ENCODE measurements around the gene SLC6A13.

DNA sequence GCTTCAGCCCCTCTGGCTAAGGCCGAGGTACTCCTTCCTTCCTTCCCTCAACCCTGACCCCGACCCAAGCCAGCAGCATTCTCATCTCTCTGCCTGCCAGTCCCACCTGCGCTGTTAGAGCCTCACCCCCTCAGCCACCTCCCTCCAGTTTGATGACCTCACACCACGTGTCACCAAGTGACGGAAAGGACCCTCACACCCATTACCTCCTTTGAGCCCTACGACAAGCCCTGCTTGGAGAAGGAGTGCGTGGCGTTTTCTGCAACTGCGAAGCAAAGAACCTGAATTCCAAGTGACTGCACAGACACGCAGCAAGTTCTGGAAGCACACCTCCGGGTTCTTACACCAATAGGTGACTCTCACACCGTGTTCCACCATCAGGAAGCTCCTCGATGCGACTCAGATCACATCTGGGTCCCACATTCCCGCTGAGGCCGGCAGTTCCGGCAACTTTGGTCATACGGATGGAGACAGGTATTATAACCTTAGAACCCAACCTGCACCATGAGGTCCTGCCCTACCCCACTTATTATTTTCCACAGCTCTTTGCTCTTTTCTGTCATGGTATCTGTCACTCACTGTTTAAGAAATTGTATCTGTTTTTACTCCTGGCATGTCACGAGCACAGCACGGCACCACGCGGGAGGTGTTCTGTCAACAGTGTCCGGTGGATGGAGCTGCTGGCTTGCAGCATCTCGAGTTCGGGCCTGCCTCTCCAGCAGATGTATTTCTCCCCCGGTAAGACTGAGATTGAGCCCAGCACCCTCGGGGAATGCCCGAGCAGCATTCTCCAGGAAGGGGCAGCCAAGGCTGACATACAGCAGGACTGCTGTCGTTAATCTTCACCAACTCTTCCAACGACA is 43.7 kb downstream of the SLC6A13 start:
- TF ChIP-seq JUN (IDR thresholded peaks at IDR 0.05) = no peak
- TF ChIP-seq, protein P1, sequence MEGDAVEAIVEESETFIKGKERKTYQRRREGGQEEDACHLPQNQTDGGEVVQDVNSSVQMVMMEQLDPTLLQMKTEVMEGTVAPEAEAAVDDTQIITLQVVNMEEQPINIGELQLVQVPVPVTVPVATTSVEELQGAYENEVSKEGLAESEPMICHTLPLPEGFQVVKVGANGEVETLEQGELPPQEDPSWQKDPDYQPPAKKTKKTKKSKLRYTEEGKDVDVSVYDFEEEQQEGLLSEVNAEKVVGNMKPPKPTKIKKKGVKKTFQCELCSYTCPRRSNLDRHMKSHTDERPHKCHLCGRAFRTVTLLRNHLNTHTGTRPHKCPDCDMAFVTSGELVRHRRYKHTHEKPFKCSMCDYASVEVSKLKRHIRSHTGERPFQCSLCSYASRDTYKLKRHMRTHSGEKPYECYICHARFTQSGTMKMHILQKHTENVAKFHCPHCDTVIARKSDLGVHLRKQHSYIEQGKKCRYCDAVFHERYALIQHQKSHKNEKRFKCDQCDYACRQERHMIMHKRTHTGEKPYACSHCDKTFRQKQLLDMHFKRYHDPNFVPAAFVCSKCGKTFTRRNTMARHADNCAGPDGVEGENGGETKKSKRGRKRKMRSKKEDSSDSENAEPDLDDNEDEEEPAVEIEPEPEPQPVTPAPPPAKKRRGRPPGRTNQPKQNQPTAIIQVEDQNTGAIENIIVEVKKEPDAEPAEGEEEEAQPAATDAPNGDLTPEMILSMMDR (IDR thresholded peaks at IDR 0.05) = no peak
- TF ChIP-seq, protein P2, sequence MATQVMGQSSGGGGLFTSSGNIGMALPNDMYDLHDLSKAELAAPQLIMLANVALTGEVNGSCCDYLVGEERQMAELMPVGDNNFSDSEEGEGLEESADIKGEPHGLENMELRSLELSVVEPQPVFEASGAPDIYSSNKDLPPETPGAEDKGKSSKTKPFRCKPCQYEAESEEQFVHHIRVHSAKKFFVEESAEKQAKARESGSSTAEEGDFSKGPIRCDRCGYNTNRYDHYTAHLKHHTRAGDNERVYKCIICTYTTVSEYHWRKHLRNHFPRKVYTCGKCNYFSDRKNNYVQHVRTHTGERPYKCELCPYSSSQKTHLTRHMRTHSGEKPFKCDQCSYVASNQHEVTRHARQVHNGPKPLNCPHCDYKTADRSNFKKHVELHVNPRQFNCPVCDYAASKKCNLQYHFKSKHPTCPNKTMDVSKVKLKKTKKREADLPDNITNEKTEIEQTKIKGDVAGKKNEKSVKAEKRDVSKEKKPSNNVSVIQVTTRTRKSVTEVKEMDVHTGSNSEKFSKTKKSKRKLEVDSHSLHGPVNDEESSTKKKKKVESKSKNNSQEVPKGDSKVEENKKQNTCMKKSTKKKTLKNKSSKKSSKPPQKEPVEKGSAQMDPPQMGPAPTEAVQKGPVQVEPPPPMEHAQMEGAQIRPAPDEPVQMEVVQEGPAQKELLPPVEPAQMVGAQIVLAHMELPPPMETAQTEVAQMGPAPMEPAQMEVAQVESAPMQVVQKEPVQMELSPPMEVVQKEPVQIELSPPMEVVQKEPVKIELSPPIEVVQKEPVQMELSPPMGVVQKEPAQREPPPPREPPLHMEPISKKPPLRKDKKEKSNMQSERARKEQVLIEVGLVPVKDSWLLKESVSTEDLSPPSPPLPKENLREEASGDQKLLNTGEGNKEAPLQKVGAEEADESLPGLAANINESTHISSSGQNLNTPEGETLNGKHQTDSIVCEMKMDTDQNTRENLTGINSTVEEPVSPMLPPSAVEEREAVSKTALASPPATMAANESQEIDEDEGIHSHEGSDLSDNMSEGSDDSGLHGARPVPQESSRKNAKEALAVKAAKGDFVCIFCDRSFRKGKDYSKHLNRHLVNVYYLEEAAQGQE (IDR thresholded peaks at IDR 0.05) = no peak
- no peak for TF ChIP-seq POLR2A (IDR thresholded peaks at IDR 0.05; ENCODE audit: low read length)
- no peak for TF ChIP-seq FOXS1 (CRISPR knock-in tag; IDR thresholded peaks at IDR 0.05)
- TF ChIP-seq, protein P3, sequence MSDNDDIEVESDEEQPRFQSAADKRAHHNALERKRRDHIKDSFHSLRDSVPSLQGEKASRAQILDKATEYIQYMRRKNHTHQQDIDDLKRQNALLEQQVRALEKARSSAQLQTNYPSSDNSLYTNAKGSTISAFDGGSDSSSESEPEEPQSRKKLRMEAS (IDR thresholded peaks at IDR 0.05) = no peak
- no peak for TF ChIP-seq POLR2AphosphoS2 (conservative IDR thresholded peaks at IDR 0.05; ENCODE audit: low read length)
- TF ChIP-seq SREBF2 (IDR thresholded peaks at IDR 0.05) = no peak
- no peak for TF ChIP-seq ZNF302 (CRISPR knock-in tag; IDR thresholded peaks at IDR 0.05)
- no peak for TF ChIP-seq CBX8 (IDR thresholded peaks at IDR 0.05)
